Measurements from ENCODE around the gene DNAJC13.

GRCh38 chr3:132539681-132540080, 122.4 kb downstream of the DNAJC13 start:
- TF ChIP-seq POLR2A (IDR thresholded peaks at IDR 0.05; ENCODE audit: borderline replicate concordance, extremely low read depth, insufficient read depth, insufficient read length) (no peak), EZH2phosphoT487 (IDR thresholded peaks at IDR 0.05; ENCODE audit: borderline replicate concordance) (no peak), CTCF (IDR thresholded peaks at IDR 0.05 in 2 of 3, conservative IDR thresholded peaks at IDR 0.05 in 1 of 3; ENCODE audit: borderline replicate concordance in 1 of 3, insufficient read depth in 1 of 3, low read depth in 2 of 3, low read length in 2 of 3) (no peak), TCF7L2 (IDR thresholded peaks at IDR 0.05; ENCODE audit: borderline replicate concordance, extremely low read depth, insufficient read depth, insufficient read length) (no peak), ZBTB33 (IDR thresholded peaks at IDR 0.05; ENCODE audit: extremely low read depth, insufficient replicate concordance, low read length) (no peak), ZFX (IDR thresholded peaks at IDR 0.05) (no peak), JUND (IDR thresholded peaks at IDR 0.05) (no peak), CEBPB (IDR thresholded peaks at IDR 0.05; ENCODE audit: low read depth) (no peak), POLR2AphosphoS5 (IDR thresholded peaks at IDR 0.05; ENCODE audit: low read depth, low read length) (no peak), ZNF274 (IDR thresholded peaks at IDR 0.05; ENCODE audit: low read depth, low read length) (no peak), EZH2 (IDR thresholded peaks at IDR 0.05) (no peak), RAD21 (IDR thresholded peaks at IDR 0.05; ENCODE audit: low read depth) (no peak), ELF1 (IDR thresholded peaks at IDR 0.05; ENCODE audit: borderline replicate concordance, low read depth) (no peak), MAX (IDR thresholded peaks at IDR 0.05) (no peak)
